ENCODE data around the gene MMP1.

The MMP1 gene

GRCh38 chr11:102792604-102793003 lies 5.4 kb downstream of the MMP1 start:
- no peak for DNase-seq (ENCODE audit: low spot score)
- TF ChIP-seq CTCF (IDR thresholded peaks at IDR 0.05; ENCODE audit: extremely low read depth, missing control alignments), result no peak

- no peak for TF ChIP-seq CTCF (IDR thresholded peaks at IDR 0.05; ENCODE audit: extremely low read depth, missing control alignments)
- no peak for DNase-seq (ENCODE audit: low spot score)
These were observed 6.5 kb downstream of the MMP1 start for GRCh38 chr11:102791271-102792036.

DNA sequence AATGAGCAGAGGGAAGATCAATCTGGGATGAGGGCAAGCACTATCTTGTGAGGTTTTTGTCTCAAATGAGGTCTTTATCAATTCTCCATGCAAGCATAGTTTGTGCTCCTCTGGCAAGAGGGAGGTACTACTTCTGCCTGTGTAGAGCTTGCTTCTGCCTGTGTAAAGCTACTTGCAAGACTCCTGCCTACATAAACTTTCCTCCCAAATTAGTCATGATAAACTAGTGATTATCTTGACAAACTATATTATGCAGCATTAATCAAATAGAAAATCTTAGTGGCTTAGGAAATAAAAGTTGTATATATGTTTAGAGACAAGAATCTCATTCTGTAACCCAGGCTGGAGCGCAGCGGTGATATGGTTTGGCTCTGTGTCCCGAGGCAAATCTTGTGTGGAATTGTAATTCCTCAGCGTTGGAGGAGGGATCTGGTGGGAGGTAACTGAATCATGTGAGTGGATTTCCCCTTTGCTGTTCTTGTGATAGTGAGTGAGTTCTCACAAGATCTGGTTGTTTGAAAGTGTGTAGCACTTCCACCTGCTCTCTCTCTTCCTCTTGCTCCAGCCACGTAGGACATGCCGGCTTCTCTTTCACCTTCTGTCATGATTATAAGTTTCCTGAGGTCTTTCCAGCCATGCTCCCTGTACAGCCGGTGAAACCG lies 9.5 kb downstream of the MMP1 start:
- DNase-seq (ENCODE audit: low spot score), result no peak
- TF ChIP-seq CTCF (IDR thresholded peaks at IDR 0.05; ENCODE audit: extremely low read depth, missing control alignments), result no peak

DNA sequence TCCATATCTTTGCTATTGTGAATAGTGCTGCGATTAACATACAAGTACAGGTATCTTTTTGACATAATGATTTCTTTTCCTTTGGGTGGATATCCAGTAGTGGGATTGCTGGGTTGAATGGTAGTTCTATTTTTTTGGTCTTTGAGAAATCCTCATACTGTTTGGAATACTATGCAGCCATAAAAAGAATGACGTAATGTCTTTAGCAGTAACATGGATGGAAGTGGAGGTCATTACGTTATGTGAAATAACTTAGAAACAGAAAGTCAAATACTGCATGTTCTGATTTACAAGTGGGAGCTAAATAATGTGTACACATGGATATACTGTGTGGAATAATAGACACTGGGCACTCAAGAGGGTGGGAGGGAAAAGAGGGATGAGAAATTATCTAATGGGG lies 13.6 kb downstream of the MMP1 start:
- TF ChIP-seq CTCF (IDR thresholded peaks at IDR 0.05; ENCODE audit: extremely low read depth, missing control alignments), result no peak
- no peak for DNase-seq (ENCODE audit: low spot score)

DNA sequence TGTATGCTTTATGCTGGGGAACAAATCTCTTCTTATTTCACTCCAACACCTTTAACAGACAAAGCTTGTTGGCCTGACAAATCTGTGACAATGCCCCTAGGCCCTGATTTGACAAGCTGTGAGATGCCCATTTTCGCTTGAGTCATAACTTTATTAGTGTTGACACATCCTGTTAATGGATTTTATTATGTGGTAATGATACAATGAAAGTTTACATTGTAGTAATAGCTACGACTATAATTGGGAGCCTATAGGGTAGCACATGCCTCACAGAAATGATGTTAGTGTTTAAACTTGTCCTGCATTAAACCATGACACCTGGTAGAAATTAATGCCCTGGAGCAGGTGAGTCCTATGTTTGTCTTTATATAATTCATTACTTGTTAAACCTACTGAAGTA lies 14.2 kb downstream of the MMP1 start:
- TF ChIP-seq CTCF (IDR thresholded peaks at IDR 0.05; ENCODE audit: extremely low read depth, missing control alignments), result no peak
- DNase-seq (ENCODE audit: low spot score), result no peak

GRCh38 chr11:102783016-102783415 lies 14.9 kb downstream of the MMP1 start:
- no peak for DNase-seq (ENCODE audit: low spot score)
- TF ChIP-seq CTCF (IDR thresholded peaks at IDR 0.05; ENCODE audit: extremely low read depth, missing control alignments), result no peak

DNA sequence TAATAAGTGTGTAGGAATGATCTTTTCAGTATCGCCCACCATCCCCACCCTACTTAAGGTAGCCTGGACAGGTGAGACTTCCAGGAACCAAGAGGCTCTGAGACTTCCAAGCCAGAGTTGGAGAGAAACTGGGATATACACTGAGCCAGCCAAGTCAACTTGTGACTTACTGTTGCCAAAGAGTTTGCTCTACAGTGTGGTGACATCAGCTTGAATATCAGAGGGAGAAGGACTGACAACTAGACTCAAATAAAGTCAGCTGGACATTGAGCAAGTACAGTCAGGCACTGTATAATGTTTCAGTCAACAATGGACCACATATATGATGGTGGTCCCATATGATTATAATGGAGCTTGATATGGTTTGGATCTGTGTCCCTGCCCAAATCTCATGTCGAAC lies 16.3 kb downstream of the MMP1 start:
- TF ChIP-seq CTCF (IDR thresholded peaks at IDR 0.05; ENCODE audit: extremely low read depth, missing control alignments), result no peak
- no peak for DNase-seq (ENCODE audit: low spot score)
